GM19035 (cell line): Measurements from ENCODE around the gene ARID3A.
A peak's percentile ranks its signal among the peaks of the same experiment; 100 is the strongest.
"Not testable (repeated sequence)": the region's sequence is repeated elsewhere in the genome, so short reads cannot be mapped to it uniquely, and the experiment has no call there.

Source experiments
- ATAC-seq: cut with Tn5 transposase; IDR thresholded peaks from one replicate; pipeline ENCODE4 v1.9.1; 2021; ENCODE audit not compliant: unreplicated experiment

ARID3A gene

GRCh38 chr19:945401-946252 is 19.8 kb downstream of the ARID3A start:
- ATAC-seq, result no peak

DNA sequence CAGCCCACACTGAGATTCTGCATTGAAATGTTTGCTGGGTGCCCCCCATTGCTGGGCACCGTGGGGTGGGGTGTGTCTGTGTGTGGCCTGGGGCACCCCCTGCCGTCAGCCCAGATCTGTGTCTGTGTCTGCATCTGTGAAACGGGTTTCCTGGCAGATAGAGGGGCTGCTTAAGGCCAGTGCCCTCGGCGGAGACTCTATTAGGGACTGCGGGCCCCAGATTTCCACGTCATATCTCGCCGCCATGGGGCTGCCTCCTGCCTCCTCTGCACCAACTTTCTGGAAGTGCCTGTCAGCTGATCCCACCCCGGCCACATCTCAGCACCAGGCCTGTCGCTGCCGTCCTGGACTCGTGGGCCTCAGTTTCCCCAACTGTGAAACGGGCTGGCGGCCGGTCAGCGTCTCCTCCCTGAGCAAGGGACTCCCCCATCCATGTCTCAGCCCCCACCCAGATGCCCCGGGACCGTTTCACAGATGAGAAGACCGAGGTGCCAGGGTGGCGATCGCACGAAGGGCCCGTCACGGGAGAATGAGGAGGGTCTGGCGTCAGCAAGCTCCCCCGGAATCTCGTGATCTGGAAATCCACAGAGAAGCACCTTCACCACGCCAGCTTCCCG is 21.4 kb downstream of the ARID3A start:
- peak; percentile 17 for ATAC-seq

- ATAC-seq, result peak; percentile 68
Observed at GRCh38 chr19:947707-948539, 22.1 kb downstream of the ARID3A start.

DNA sequence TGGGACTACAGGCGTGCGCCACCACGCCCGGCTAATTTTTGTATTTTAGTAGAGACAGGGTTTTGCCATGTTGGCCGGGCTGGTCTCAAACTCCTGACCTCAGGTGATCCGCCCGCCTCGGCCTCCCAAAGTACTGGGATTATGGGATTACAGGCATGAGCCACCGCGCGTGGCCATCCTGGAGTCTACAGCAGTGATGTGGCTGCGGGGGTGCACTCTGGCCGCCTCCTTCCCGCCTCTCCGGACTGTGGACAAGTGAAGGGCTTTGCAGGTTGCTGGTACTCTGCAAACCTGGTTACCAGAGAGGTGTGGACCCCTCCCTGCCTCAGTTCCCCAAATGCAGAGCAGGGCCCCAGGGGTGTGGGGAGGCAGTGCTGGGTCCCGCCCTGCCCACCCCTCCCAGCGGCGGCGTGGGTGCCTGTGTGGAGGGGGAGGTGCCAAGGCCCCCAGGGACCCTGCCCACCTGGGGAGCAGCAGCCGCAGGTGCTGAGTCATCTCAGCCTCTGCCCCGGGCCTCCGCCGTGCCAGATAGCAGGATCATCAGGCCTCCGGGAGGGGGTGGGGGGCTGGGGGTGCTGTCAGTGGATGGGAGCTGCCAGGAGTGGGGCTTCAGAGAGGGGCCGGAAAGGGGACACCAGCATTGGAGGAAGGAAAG is 23.1 kb downstream of the ARID3A start:
- no peak for ATAC-seq

GRCh38 chr19:950352-951066 is 24.7 kb downstream of the ARID3A start:
- no peak for ATAC-seq

GRCh38 chr19:952049-952679 is 26.3 kb downstream of the ARID3A start:
- ATAC-seq, result no peak

DNA sequence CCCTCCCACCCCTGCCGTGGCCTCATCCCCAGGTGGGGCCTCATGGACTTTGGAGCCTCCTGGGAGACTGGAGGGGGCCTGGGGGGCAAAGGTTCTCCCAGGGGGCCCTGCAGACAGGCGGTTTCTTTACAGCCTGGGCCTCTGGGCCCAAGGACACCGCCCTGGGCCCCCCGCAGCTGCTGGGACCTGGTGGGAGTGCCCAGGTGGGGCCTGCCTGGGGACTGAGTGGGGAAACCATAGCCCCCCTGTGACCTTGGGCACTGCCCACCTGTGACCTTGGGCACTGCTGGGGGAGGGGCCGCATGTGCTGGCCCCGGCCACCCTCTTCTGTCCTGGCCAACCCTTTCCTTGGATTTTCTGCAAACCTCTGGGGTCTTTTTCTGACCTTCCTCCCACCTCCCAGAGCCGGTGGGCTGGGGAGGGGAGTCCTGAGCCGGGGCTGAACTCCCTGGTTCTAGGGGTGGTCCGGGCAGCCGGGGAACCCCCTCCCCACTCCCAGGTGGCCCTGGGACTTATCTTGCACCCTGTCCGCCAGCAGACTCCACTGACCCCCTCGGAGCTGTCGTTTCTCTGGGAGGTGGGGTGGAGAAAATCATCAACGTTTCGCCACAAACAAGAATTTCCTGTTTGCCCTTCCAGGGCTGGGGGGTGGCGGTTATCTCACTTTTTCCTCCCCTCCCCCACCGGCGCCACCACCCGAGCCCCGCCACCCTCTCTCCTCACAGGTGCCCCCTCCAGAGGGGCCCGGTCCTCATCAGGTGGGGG is 27.0 kb downstream of the ARID3A start:
- no peak for ATAC-seq

DNA sequence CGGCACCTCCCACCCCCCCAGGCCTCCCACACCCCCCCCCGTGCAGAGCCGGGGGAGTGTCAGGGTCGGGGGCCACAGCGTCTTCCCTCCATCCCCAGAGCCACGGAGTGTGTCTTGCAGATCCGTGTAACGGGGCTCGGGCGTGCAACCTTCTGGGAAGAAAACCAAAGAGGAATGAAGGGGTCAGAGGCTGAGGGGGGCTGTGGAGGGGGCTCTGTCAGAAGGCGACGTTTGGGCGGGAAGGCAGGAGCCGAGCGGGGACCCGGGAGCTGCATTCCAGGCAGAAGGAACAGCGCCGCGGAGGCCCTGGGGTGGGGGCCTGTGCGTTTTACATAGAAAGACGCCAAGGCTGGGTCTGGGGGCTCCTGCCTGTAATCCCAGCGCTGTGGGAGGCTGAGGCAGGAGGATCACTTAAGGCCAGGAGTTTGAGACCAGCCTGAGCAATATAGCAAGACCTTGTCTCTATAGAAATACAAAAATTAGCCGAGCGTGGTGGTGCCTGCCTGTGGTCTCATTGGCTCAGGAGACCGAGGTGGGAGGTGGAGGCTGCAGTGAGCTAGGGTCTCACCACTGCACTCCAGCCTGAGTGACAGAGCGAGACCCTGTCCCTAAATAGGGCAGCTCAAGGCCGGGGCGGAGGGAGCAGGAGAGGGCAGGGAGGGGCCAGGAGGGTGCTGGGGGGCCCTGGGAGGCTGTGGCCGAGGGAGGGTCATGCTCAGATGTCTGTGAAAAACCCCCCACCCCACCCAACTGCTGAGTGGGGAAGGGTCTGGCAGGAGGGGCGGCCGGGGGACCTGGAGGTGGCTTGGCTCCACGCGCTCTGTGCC is 27.8 kb downstream of the ARID3A start:
- no peak for ATAC-seq

DNA sequence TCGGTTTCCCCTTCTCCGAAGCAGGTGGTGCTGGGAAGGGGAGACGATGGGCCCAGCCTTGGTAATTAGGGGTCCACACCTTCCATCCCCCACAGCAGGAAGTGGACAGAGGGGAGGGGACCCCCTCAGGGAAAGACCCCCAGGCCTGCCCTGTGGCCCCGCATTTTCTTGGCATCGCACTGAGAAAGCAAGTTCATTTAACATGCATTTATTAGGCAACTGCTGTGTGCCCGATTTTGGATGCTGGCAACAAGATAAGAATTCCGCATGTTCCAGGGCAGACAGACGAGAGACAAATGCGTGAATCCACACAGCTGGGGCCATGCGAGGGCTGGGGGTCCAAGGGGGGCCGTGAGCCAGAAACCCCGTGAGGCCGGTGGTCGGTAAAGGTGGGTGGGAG is 28.4 kb downstream of the ARID3A start:
- no peak for ATAC-seq

DNA sequence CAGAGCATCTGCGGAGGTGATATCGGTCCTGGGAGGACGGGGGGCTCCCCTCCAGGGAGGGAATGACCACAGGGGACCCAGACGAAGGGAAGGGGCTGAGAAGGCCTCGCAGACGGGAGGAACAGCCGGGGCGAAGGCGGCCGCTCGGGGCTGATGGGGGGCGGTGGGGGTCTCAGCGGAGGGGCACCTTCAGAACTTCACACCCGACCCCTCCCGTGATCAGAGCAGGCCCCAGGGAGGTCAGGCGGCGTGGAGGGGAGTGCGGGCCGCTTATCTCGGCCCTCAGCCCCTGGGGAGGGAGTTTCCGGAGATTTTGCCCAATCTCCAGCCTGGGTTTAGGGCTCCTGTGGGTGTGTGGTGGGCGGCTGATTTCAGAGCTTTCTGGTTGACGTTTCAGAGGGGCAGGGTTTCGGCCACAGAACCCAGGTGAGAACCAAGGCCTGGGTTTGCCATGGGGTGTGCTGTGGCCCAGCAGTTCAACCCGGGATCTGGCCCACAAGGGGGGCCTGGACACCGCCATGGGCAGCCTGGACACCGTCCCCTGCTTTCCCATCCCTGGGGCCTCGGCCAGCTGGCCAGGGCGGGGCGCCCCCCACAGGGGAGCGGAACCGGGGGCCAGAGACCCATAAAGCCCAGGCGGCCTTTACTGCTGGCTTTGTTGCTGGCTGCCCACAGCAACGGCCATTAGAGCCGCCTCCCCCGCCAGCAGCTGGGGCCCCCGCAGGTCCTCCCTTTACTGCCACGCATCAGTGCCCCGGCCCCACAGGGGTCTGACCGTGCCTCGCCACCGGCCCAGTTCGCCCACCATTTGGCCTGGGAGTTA is 29.0 kb downstream of the ARID3A start:
- ATAC-seq, result peak; percentile 53

- ATAC-seq, result no peak
Observed at GRCh38 chr19:955803-956765, 30.2 kb downstream of the ARID3A start.

DNA sequence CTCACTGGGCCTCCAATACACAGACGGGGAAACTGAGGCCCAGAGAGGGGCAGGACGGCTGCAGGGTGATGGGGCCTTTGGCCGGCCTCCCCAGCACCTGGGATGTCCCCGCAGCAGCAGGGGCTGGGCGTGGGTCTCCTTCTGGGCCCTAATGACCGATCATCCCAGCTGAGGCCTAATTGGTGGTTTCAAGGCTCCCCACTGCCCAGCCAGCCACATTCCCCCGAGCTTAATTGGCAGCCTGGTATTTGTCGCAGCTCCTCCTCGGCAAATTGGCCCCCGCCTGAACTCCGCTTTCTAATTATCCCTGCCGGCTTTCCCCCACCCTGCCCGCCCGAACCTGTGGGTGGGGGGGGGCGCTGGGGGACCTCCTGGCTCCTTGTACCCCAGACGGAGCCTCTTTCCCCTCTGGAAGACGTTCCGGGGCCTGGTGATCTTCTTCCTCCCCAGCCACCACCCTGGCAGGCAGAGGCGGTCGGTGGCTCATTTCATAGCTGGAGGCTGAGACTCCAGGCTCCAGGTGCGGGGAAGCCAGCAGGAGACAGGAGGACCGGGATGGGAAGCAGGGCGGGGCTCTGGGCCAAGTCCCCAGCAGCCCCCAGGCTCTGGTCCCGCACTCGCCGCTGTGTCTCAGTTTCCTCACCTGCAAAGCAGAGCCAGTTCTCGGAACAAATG is 31.1 kb downstream of the ARID3A start:
- ATAC-seq, result no peak

DNA sequence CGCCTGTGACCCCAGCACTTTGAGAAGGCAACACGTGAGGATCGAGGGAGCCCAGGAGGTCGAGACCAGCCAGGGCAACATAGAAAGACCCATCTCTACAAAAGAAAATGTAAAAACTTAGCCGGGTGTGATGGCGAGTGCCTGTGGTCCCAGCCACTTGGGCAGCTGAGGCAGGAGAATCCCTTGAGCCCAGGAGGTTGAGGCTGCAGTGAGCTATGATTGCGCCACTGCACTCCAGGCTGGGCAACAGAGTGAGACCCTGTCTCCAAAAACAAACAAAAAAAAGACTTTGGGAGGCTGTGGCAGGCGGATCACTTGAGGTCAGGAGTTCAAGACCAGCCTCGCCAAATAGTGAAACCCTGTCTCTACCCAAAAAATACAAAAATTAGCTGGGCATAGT is 31.7 kb downstream of the ARID3A start:
- not testable (repeated sequence) for ATAC-seq

GRCh38 chr19:958967-959855 is 33.4 kb downstream of the ARID3A start:
- ATAC-seq, result no peak

GRCh38 chr19:960020-960419 is 34.2 kb downstream of the ARID3A start:
- ATAC-seq, result no peak
